HG03103 (cell line): ENCODE results near the gene TRNAU1AP.
"Not testable (repeated sequence)": the region's sequence is repeated elsewhere in the genome, so short reads cannot be mapped to it uniquely, and the experiment has no call there.

Experiments
- ATAC-seq: cut with Tn5 transposase; IDR thresholded peaks from one replicate; pipeline ENCODE4 v1.9.1; 2021; ENCODE audit warnings: low read depth; ENCODE audit not compliant: unreplicated experiment

Gene TRNAU1AP

DNA sequence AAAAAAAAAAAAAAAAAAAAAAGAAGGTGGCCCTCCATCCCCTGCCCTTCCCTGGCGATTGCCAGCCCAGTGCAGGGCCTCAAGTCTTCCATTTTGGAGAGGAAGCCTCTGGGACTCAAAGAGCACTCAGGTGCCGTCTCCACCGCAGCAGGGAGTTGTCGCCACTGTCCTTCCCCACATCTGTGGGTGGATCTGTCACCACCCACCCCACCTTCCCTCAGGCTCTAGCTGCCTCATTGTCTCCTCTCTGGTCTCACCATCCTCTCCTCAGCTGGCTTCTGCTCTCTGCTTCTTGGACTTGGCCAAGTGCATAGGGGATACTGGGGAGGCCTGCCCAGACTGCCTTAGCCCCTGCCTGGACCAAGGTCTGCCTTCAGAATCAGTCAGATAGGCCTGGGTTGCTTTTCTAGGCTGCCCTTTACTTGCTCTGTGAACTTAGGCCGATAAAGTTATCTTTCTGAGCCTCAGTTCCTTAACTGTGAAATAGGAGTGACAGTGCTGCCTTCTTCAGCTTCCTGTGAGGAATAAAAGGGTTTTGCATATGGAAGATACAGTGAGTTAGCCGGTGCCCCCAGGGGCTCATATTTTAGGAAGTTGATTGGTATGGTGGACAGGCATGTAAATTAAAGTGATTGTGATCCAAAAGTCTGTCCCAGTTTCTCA is 31.3 kb upstream of the TRNAU1AP start:
- no peak for ATAC-seq

DNA sequence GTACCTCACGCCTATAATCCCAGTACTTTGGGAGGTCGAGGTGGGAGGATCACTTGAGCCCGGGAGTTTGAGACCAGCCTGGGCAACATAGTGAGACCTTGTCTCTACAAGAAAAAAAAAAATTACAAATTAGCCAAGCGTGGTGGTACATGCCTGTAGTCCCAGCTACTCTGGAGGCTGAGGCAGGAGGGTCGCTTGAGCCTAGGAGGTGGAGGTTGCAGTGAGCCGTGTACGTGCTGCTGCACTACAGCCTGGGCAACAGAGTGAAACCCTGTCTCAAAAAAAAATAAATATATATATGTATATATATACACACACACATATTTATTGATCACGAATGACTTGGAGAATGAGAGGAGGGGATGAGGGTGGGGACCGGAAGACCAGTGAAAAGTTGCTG is 30.3 kb upstream of the TRNAU1AP start:
- ATAC-seq = not testable (repeated sequence)

DNA sequence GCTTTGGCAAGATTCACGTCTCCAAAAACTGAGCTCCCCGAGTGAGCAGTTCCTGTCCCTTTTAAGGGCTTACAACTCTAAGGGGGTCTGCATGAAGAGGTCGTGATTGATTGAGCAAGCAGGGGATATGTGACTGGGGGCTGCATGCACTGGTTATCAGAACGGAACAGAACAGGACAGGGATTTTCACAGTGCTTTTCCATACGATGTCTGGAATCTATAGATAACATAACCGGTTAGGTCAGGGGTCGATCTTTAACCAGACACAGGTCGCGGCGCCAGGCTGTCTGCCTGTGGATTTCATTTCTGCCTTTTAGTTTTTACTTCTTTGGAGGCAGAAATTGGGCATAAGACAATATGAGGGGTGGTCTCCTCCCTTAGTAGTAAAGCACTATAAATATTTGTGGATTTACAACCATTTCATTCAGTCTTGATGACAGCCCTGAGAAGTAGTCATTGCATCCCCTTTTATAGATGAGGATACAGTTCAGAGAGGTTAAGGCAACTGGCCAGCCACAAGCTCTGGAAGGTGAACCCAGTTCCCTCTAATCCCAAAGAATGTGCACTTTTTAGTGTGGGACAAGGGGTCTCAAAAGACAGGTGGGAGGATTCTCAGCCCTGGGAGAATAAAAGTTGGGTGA is 27.8 kb upstream of the TRNAU1AP start:
- ATAC-seq = not testable (repeated sequence)

DNA sequence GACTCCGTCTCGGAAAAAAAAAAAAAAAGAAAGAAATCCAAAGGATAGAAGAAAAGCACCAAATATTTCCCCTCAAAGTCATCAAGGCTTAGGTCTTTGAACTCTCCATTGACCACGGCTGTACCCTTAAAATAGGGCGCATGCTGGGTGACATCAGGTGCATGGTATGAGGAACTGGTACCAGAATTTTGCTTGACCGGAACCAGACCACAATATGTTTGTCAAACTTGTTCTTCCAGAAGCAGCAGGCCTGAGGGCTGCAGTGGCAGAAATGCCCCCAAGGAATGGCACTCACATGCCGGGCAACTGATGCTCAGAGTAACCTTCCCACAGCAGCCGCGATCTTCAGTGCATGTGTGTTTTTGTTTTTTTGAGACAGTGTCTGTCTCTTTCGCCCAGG is 26.0 kb upstream of the TRNAU1AP start:
- ATAC-seq = no peak

DNA sequence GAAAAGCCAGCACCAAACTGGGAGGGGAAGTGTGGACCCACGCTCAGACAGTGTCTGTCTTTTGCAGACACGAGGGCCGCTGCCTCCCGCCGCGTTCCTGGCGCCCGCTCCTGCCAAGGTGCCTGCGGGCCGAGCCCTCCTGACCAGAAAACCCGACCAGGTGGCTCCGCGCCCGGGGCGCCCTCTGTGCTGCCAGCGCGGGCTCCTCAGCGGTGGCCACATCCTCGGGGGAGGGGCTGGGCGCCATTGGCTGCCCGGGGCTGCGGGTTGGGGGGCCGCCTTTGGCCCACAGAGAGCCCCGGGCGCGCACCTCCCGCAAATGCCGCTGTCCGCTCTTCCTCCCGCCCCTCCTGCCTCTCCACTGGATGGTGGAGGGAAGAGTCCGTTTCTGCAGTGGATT is 22.4 kb upstream of the TRNAU1AP start:
- no peak for ATAC-seq

DNA sequence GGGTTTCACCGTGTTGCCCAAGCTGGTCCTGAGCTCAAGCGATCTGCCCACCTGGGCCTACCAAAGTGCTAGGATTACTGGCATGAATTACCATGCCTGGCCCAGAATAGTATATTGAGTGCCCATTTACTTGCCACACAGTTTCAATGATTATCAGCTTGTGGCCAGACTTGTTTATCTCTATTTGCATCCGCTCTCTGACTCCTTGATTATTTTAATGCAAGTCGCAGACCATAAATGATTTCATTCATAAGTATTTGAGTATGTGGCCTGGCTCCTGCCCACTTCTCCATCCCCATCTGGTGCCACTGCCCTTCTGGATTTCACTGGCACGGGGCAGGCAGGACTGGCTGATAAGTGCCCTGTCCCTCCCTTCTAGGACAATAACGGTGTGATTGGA is 18.2 kb upstream of the TRNAU1AP start:
- no peak for ATAC-seq

DNA sequence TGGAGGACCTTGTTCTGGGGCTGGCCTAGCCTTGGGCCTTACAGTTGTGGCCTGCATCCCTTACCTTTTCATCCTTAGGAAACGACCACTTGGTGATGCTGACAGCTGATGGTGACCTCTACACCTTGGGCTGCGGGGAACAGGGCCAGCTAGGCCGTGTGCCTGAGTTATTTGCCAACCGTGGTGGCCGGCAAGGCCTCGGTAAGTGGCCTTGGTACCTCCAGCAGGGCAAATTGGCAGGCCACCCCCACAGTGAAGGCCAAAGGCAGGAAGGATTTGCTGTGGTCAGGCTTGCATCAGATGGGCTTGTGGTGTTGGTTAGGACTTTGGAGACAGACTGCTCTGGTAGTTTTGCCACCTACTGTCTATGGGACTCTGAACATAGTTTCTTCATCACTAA is 17.7 kb upstream of the TRNAU1AP start:
- no peak for ATAC-seq

DNA sequence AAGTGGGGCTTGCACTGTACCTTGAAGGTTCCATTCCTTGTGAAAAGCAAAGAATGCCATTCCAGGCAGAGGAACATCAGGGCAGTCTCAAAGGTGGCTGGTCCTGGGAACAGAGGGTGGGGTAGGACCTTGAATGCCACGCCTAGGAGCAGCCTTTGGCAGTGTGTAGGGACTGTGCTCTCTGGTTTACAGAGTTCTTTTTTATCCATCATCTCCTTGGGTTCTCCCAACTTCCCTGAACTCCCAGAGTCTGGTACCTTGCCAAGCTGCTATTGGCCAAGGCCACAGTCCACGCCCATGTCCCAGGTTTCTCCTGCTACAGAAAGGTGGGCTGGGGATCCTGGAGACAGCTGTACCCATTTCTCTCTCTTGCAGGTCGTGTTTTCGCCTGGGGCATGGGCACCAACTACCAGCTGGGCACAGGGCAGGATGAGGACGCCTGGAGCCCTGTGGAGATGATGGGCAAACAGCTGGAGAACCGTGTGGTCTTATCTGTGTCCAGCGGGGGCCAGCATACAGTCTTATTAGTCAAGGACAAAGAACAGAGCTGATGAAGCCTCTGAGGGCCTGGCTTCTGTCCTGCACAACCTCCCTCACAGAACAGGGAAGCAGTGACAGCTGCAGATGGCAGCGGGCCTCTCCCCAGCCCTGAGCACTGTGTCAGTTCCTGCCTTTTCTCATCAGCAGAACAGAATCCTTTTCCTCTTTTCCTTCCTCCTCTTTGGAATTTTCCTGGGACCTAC is 15.3 kb upstream of the TRNAU1AP start:
- no peak for ATAC-seq

DNA sequence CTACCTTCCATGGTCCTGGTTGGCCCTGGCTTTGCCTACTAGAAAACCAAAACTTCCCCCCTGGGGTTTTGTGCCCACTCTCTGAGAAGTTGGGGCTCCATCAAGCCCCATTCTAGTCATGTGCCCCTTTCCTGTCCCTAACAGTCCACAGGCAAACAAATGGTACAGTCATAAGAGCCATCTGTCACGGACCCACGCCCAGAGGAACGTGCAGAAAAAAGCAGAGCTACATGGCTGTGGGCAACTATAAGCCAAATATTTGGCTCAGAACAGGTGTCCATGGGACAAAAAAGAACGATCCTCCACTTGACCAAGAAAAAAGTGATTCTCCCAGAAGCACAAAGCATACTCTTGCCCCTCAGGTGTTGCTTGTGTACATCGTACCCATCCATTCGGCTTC is 14.6 kb upstream of the TRNAU1AP start:
- no peak for ATAC-seq

DNA sequence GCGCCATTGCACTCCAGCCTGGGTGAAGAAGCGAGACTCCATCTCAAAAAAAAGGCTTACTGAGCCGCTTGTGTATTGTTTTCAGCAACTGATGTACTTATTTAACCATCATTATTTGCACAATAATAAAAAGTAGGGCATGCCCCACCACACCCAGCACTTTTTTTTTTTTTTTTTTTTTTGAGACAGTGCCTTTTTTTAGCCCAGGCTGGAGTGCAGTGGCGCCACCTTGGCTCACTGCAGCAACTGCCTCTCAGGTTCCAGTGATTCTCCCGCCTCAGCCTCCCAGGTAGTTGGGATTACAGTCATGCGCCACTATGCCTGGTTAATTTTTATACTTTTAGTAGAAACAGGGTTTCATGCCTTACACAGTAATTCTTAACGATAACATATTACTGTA is 12.2 kb upstream of the TRNAU1AP start:
- no peak for ATAC-seq

DNA sequence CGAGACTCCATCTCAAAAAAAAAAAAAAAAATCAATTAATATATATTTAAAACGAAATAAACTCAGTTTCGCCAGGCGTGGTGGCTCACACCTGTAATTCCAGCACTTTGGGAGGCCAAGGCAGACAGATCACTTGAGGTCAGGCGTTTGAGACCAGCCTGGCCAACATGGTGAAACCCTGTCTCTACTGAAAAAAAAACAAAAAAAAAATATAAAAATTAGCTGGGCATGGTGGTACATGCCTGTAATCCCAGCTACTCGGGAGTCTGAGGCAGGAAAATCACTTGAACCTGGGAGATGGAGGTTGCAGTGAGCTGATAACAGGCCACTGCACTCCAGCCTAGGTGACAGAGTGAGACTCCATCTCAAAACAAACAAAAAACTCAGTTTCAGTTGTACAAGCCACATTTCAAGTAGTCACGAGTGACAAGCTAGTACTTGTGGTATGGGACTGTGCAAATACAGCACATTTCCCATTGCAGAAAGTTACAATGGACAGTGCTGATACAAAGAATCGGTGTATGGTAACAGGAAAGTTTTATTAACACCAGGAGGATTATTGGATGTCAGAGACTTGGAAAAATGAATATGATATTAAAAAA is 11.4 kb upstream of the TRNAU1AP start:
- not testable (repeated sequence) for ATAC-seq

DNA sequence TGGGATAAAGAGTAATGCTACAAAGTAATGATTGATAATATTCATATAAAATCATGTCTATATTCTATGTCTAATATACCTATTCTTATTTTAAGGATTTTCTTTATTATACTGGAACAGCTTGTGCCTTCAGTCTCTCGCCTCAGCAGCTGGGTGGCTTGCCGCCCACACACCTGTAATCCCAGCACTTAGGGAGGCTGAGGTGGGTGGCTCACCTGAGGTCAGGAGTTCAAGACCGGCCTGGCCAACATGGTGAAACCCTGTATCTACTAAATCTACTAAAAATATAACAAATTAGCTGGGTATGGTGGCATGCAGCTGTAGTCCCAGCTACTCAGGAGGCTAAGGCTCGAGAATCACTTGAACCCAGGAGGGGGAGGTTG is 7.6 kb upstream of the TRNAU1AP start:
- ATAC-seq = no peak

DNA sequence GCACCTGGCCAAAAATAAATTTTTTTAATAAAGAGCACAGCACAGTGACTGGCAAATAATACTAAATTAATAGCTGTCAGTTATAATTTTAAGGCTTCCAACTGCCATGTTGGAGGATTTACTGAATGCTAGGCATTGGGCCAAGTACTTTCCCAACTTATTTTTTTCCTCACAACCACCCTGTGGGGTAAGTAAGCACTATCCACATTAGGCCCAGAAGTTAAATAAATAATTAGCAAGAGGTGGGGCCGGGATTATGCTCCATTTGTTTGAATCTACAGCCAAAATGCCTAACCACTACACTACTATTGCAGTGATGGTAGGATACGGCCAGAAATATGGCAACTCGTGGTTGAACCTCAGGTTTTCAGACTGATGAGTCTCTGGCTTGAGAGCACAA is 4.6 kb upstream of the TRNAU1AP start:
- no peak for ATAC-seq

DNA sequence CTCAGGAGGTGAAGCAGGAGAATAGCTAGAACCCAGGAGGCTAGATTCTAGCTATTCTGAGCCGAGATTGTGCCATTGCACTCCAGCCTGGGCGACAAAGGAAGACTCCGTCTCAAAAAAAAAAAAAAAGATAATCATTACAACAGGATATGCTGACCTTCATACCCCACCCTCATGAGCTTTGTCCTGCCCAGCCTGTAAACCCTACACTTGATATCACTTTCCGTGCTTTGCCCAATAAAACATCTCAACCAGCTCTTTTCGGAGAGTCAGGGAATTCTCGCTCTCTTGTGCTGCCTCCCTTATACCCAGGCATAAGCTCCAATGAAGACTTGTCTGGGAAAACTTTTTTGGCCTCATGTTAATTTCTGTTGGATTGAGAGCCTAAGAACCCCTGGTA is 1.5 kb upstream of the TRNAU1AP start:
- no peak for ATAC-seq

DNA sequence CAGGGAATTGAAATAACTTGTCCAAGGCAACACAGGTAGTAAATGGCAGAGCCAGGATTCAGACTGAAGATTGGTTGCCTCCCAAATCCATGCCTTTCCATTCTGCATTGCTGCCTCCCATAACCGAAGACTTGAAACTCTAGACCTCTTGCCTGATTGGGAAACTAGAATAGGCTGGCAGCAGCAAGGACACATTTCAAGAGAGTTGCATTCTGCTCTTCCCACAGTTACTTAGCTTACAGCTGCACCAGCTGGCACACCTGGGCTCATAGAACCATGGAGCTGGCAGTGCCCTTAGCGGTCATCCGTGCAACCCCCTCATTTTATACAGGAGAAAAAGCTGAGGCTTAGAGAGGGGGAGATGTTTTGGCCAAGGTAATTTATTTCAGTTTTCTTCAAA is 8.0 kb downstream of the TRNAU1AP start:
- no peak for ATAC-seq

DNA sequence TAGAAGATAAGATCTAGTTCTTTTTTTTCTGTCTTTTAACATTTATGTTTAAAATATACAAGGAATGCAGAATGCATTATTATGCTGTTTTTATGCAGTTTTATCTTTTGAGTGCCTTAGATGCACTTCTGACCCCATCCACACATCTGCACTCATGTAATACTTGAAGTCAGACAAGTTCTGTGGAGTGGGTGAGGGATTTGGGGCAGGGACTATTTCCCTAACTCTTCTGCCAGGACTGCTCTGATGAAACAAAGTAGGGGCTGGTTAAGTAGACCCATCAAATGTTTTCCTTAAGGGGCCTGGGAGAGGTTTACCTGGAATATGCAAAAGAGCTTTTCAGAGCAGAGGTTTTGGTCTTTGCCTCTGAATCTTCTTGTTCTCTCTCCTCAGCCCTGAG is 11.4 kb downstream of the TRNAU1AP start:
- ATAC-seq = no peak

DNA sequence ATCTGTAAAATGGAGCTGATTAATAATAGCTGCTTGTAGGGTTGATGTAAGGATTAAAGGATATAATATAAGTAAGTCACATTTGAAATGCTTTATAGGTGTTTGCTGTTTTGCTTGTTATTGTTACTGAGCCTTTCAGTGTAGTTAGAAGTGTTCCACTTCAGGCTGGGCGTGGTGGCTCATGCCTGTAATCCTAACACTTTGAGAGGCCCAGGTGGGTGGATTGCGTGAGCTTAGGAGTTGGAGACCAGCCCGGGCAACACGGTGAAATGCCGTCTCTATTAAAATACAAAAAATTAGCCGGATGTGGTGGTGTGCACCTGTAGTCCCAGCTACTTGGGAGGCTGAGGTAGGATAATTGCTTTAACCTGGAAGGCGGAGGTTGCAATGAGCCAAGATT is 12.2 kb downstream of the TRNAU1AP start:
- no peak for ATAC-seq

DNA sequence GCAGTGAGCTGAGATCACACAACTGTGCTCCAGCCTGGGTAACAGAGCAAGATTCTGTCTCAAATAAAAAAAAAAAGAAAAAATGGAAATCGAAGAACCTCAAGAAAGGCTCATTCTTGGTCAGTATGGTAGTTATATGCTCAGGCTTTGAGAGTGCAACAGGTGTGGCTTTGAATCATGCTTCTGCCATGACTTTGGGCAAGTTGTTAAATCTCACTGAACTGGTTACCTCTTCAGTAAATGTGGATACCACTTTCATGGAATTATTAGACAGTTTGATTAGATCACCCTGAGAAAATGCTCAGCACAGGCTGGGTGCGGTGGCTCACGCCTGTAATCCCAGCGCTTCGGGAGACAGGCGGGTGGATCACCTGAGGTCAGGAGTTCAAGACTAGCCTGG is 12.8 kb downstream of the TRNAU1AP start:
- ATAC-seq = no peak

DNA sequence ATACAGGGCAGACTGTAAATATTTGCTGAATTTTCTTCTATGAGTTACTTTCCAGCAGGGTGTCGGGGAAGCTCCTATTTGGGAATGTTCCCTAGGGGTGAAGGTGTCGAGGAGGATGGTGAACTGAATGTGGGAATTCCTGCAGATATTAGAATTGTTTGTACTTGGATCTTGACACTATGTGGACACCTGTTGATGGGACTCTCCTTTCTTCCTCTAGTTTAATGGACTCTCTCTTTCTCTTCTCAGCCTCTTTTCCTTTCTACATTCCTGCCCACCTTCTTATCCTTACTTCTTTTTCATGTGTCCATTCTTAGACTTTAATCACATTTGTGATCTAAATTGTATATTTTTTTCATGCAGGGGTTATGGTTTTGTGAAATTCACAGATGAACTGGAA is 14.0 kb downstream of the TRNAU1AP start:
- no peak for ATAC-seq

DNA sequence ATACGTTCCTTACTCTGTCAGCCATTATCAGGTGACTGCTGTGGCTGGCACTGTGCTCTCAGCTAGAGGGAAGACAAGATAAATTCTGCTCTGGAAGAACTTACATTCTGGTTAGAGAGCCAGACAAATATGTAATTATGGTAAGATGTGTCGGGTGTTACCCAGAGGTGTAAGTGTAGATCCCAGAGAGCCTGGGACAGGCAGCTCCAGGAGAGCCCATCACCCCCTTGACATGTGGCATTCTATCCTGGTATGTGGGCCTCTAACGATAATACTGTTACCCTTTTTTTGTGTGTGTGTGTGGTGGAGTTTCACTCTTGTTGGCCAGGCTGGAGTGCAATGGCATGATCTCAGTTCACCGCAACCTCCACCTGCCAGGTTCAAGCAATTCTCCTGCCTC is 19.0 kb downstream of the TRNAU1AP start:
- ATAC-seq = no peak

DNA sequence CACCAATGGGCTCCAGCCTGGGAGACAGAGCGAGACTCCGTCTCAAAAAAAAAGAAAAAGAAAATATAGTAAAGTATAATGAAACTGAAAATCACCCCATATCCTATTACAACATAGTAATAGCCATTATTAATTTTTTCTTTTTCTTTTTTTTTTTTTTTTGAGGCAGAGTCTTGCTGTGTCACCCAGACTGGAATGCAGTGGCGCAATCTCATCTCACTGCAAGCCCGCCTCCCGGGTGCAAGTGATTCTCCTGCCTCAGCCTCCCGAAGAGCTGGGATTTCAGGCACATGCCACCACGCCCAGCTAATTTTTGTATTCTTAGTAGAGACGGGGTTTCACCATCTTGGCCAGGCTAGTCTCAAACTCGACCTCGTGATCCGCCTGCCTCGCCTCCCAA is 20.0 kb downstream of the TRNAU1AP start:
- not testable (repeated sequence) for ATAC-seq

DNA sequence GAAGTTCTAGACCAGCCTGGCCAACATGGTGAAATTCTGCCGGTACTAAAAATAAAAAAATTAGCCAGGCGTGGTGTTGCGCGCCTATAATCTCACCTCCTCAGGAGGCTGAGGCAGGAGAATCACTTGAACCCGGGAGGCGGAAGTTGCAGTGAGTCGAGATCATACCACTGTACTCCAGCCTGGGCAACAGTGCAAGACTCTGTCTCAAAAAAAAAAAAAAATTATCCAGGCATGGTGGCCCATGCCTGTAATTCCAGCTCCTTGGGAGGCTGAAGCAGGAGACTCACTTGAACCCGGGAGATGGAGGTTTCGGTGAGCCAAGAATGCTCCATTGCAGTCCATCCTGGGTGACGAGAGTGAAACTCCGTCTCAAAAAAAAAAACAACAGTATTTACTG is 20.7 kb downstream of the TRNAU1AP start:
- no peak for ATAC-seq
